HG03095 (cell line): ENCODE measurements around the gene SYT2.

ENCODE experiments used
- ATAC-seq: cut with Tn5 transposase; IDR thresholded peaks from one replicate; pipeline ENCODE4 v1.9.1; 2021; ENCODE audit warnings: moderate library complexity; ENCODE audit not compliant: unreplicated experiment

SYT2 gene

DNA sequence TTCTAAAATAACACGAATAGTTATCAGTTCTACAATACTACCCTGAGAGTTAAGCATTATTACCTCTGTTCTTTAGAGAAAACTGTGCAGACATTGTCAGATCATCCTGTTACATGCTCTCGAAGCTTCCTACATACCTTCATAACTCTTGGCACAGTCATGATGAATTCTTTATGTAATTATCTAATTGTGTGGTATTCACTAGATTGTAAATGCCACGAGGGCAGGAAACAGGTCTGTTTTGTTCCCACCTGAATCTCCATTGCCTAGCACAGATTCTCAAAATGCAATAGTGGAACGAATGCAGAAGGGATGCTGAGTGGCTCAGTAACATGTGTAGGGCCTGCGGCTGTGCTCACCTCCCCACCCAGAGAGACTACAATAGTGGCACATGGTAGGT, 3.4 kb downstream of the SYT2 start:
- no peak for ATAC-seq

DNA sequence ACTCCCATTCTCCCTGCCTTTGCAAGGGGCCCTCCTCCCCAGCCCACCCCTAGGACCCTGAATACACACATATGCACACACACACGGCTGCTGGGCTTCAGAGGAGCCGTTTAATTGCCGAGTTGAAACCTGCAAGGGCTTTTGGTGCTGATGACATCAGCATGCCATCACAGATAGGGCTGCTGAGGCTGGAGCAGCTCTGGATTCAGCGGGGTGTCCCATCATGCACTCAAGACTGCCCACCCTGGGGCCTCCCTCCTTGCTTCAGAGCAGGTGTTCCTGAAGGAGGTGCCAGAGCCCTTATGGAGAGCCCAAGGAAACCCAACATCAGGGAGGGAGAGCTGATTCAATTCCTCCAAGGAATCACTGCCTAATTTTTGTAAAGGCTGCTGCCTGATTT, 5.7 kb downstream of the SYT2 start:
- ATAC-seq, result no peak

- ATAC-seq, result no peak
Measured at GRCh38 chr1:202703191-202703590, 7.1 kb downstream of the SYT2 start.

GRCh38 chr1:202702088-202702487, 8.2 kb downstream of the SYT2 start:
- no peak for ATAC-seq

GRCh38 chr1:202701200-202701599, 9.1 kb downstream of the SYT2 start:
- ATAC-seq, result no peak

DNA sequence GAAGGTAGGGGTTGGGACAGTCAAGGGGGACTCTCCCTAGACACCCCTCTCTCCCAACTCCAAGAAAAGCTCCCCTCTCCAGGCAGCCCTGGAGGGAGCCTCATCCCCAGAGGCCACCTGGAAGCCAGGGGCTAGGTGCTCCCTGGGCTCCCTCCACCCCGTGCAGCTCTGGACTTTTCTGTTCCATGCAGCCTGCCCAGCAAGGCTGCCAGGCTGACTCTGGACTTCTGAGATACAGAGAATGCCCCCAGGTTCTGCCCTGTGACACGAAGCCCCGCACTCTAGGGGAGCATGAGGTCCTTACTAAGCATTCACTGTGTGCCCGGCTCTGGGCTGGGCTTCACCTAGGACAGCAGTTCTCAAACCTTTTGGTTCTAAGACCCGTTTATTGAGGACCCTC, 10.2 kb downstream of the SYT2 start:
- no peak for ATAC-seq

DNA sequence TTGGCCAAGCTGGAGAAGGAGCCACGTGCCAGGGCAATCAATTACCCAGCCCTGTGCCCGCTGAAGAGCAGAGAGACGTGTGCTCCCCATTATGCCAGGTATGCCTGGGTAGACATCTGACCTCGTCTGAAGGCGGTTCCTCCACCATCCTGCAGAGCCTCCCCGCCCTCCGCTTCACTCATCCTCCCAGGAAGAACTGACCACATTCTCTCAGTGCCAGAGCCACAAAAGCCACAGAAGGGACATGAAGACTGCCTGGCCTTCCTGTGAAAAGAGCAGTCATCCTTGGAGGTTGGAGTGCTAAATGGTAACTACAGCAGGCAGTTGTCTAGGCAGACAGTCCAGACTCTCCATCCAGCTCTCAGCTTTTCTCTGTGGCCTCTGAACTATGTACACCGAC, 12.0 kb downstream of the SYT2 start:
- ATAC-seq, result no peak

DNA sequence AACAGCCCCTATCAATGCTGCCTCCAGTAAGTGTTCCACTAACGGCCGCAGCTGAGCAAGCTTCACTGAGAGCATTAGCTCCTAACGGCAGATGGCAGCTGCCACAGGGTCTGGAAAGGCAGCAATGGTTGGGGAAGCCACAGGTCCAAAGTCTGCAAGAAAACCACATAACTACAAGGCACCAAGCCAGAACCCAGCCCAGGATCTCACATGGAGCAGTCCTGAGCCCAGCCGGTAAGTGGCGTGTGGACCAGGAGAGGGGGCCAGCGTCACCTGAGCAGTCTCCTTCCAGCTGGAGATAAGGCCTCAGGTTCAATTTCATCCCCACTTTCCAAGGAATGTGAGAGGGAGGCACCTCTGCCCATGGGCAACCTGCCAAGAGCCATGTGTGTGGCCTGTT, 13.2 kb downstream of the SYT2 start:
- no peak for ATAC-seq

DNA sequence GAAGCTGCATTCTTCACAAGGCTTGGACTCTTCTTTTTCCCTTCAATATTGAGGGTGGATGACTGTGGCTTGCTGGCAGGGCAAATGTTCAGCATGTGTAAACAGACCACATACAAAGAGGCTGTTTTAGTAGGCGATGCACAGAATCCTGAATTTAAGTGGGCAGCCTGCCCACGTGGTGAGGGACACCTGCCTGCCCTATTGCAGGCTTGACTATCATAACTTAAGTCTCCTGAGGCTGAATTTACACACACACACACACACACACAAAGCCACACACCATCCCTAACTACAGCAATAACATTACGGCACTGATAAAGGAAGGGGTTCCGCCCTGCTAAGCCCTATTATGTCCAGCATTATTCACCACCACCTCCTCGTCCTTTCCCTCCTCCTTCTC, 15.9 kb downstream of the SYT2 start:
- ATAC-seq, result no peak

DNA sequence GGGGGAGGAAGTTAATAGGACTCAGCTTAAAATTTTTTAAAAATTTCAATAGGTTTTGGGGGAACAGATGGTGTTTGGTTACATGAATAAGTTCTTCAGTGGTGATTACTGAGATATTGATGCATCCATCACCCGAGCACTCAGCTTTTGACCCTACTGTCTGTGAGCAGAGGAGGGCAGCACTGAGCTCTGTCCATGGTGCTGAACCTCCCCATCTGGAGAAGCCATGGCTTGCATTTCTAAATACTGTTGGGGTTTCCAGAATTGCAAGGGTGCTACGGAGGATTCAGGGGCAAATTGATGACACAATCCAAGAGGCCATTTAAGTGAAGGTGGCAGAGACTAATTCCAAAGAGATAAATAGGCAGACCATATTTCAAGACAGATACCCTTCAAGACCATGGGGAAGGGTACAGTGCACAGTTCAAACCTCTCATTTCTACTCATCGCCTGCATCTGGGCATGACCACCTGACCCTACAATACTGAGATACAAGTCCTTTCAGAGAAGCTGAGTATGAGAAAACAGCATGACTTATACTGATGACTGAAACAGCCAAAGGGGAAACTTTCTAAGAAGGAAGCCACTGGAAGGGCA, 17.2 kb downstream of the SYT2 start:
- no peak for ATAC-seq

DNA sequence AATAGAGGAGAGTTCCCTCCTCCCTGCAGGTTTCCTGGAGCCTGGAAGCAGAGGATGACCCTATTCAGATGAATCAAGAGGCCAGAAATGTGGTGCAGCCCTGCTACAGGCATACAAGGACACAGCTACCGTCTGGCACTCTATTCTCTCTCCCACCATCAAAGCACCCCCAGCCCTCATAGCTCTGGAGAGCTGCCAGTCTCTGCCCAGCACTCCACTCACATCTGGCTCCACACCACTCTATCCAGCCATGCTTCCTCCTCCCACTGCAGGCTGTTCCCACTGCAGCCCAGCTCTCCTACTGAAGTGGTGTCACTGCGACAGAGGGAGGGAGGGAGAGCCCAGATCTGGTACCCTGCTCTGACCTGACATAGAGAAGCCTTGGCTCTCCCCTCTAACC, 18.4 kb downstream of the SYT2 start:
- no peak for ATAC-seq

DNA sequence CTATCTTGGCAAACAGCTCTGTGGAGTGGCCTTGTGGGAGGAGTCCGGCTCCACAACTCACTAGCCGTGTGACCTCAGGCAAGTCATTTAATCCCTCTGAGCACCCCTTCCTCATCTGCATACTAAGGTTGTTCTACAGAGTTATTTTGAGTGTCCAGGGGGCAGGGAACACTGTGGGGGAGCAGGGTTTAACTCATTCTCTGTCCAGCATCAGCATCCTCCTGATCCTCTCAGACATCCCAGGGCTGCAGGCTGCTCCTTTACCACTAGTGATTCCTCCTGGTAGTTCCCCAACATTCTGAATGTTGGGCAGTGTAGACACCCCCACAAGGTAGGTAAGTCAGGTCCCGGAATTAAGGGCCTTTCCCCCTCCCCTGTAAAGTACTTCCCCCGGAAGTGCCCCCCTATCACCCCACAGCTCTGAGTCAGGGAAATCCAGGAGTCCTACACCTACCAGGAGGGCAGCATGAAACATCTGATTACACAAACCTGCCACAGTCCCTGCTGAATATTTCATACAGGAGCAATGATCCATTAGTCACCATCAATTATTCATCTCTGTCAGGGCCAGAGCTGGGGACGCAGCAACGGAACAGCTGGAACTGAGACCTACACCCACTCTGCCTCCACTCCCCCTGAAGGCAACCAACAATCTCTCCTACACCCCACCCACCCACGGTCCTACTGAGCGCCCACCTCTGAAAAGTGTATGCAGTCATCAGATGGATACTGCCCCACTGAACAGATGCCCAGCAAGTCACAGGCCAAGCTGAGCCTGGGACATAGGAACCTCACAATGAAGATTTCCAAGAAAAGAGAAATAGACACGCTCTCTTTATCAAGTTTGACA, 20.5 kb downstream of the SYT2 start:
- no peak for ATAC-seq

GRCh38 chr1:202689082-202689481, 21.2 kb downstream of the SYT2 start:
- ATAC-seq, result no peak

DNA sequence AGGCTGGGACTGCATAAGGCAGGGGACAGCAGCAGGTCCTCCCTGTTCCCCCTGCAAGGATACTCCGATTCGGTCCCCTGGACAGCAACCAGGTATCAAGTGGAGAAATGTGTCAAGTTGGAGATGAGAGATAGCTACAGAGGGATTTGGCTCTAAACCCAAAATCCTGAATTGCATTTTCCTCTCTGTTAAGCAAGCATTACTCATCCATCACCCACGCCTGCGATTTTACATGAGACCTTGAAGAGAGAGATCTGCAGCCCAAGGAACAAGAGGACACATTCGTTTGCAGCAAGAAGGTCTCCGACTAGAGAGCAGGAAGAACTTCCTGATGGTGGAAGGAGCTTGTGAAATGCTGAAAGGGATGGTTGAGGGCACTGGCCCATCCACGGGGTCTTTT, 21.9 kb downstream of the SYT2 start:
- no peak for ATAC-seq

DNA sequence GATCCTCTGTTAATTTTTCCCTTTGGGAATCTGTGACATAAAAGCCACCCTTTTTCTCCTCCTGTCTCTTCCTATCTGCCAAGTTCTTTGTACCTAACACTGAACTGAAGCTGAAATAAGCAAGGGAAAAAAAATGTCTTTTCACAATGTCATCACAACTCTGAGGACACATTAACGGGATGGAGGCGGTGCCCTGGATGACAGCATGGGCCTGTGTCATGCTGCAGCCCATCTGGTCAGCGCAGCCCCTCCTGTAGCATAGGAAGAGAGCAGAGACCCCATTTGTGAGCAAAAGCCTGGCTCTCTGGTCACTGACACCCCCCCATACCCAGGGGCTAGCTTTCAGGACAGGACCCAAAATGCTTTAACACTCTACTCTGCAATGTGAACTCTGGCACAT, 22.5 kb downstream of the SYT2 start:
- no peak for ATAC-seq

DNA sequence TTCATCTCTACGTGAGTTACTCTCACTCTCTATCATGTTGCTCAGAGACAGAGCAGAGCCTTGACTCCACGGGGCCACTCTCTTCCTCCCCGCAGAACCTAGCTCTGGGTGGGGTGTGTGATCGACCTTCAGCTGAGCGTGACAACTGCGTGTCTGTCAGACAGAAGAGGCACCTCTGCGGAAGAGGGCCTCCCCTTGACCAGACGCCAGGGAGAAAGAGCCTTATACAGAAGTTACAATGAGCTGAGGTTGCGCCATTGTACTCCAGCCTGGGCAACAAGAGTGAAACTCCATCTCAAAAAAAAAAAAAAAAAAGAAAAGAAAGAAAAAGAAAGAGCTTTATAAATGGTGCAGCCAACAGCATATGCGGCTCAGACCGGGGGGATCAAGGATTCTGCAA, 22.9 kb downstream of the SYT2 start:
- ATAC-seq, result no peak

- ATAC-seq, result no peak
Measured at GRCh38 chr1:202685641-202686040, 24.6 kb downstream of the SYT2 start.

- no peak for ATAC-seq
Measured at GRCh38 chr1:202684716-202685115, 25.5 kb downstream of the SYT2 start.

DNA sequence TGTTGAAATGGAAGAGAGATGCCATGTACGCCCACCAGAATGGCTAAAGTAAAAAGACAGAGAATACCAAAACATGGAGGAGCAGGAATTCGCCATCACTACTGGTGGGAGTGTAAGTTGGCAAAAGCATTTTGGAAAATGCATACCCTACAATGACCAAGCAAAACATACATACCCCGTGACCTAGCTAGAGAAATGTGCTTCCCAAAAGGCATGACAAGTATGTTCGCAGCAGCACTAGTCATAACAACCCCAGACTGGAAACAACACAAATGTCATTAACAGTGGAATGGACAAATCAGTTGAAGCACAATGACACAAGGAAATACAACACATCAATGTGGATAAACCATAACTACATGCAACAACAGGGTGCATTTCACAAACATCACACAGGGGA, 27.2 kb downstream of the SYT2 start:
- no peak for ATAC-seq

DNA sequence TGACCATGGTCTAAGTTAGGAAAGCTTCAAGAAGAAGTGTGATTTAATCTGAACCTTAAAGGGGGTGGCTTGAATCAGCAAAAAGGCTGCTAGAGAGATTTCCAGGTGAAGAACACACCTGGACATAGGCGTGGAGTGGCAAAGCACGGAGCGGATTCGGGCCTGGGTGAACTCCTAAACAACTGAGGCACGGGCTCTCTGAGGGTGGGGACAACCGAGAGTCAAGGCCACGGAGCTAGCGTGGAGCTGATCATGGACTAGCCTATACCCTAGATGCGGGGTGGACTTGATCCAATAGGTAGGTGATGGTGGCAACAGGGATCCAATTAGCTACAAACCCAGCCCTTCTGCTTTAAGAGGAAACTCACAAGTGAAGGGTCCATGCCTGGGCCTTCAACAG, 27.8 kb downstream of the SYT2 start:
- no peak for ATAC-seq

DNA sequence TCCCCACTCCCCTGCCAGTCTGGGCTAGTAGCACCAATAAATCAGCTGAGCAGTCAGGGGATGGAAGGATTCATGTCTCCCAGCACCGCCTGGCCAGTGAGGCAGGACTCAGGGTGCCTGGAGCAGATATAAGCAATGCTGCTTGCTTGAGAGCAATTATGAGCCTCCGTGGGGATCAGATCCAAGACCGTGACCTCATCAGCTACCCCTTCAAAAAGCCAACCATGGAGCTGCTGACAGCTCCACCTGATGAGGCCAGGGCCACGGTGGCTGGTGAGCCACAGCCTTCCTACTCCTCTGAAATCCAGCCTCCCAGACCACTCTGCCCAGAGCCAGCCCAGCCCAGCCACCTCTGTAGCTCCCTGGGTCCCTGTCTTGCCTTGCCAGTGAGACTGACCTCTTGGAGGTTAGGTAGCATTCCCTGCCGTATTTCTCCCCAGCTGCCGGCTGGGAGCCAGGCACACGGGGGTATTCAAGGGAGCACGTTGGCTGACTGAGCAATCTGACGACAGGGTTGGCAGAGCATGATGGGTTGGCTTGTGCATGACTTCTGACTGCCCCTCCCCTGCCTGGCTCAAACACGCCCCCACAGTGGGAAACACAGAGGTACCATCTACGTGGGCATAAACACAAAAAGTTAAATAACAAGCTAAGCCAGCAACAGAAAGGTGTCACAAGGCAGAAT, 28.4 kb downstream of the SYT2 start:
- ATAC-seq, result no peak
